Cortex of kidney (tissue), 1 donor: Measurements from ENCODE around the gene IGFBP2.

Experiments
- DNase-seq: peaks from one replicate; lab custom pipeline; 2025; lab: John Stamatoyannopoulos, UW

IGFBP2 gene

DNA sequence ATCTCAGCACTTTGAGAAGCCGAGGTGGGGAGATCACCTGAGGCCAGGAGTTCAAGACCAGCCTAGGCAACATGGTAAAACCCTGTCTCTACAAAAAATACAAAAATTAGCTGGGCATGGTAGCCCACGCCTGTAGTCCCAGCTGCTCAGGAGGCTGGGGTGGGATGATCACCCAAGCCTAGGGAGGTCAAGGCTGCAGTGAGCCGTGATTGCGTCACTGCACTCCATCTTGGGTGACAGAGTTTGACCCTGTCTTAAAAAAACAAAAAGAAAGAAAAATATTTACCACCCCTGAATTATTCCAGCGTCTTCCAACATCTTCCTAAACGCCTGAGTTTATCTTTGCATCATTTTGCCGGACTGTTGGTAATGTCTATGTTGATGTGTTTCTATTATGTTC lies 68.3 kb downstream of the IGFBP2 start:
- no peak for DNase-seq

GRCh38 chr2:216702756-216703155 lies 69.5 kb downstream of the IGFBP2 start:
- DNase-seq: no peak

GRCh38 chr2:216710551-216711301 lies 77.5 kb downstream of the IGFBP2 start:
- no peak for DNase-seq

GRCh38 chr2:216711348-216711747 lies 78.1 kb downstream of the IGFBP2 start:
- no peak for DNase-seq

DNA sequence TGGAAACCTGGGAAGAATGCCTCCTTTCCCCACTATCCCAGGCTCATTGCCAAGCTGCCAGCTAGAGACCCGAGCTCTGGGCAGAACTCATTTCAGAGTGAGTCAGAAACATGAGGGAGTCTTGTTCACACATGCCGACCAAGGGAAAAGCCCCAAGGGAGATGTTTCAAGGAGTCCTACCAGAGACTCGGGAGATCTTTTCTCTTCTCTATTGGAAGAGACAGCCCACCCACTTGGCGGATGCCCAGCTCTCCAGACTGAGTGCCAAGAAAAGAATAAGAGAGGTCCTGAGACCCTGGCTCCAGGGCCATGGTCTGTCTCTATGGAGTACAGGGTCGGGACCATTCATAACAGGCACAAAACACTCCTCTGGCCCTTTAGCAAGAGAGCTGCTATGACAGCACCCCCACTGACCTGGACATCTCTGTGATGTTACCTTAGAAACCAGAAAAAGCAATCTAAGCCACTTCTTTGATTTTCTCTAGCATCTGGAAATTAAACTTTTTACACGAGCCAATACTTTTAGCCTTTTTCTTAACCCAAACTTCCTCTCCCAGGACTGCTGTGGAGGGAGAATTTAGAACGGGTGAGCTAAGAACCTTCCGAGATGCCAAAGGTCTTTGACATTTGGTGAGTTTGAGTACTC lies 80.6 kb downstream of the IGFBP2 start:
- no peak for DNase-seq
